Trophoblast cell (in vitro differentiated cells and primary cell): ENCODE data around the gene SYNE2.
"Not testable (repeated sequence)": the region's sequence is repeated elsewhere in the genome, so short reads cannot be mapped to it uniquely, and the experiment has no call there.

Source experiments
- DNase-seq, 2 donors: peaks; one replicate each; pipeline ENCODE4 v3.0.0-alpha.2; 2016
- H2AFZ ChIP-seq: 2 replicates; pipeline ENCODE4 v1.6.1; 2013; ENCODE audit warnings: low read length, moderate library complexity, mild to moderate bottlenecking; ENCODE audit not compliant: insufficient read depth, poor library complexity
- H2AK5ac ChIP-seq: 2 replicates; pipeline ENCODE4 v1.6.1; 2013; ENCODE audit warnings: mild to moderate bottlenecking, low read length
- H2BK120ac ChIP-seq: 2 replicates; pipeline ENCODE4 v1.6.1; 2013; ENCODE audit warnings: low read length, mild to moderate bottlenecking, moderate library complexity; ENCODE audit not compliant: insufficient read depth, poor library complexity
- H2BK12ac ChIP-seq: 2 replicates; pipeline ENCODE4 v1.6.1; 2013; ENCODE audit warnings: mild to moderate bottlenecking, low read length, moderate library complexity
- H2BK5ac ChIP-seq: 2 replicates; pipeline ENCODE4 v1.6.1; 2013; ENCODE audit warnings: low read length, low read depth, moderate library complexity, mild to moderate bottlenecking; ENCODE audit not compliant: poor library complexity
- H3K14ac ChIP-seq: 2 replicates; pipeline ENCODE4 v1.6.1; 2013; ENCODE audit warnings: mild to moderate bottlenecking, low read length
- H3K18ac ChIP-seq: 2 replicates; pipeline ENCODE4 v1.6.1; 2013; ENCODE audit warnings: mild to moderate bottlenecking, low read length
- H3K23ac ChIP-seq: 2 replicates; pipeline ENCODE4 v1.6.1; 2013; ENCODE audit warnings: low read length
- H3K27ac ChIP-seq: 2 replicates; pipeline ENCODE4 v1.5.1; 2013; ENCODE audit warnings: low read depth, mild to moderate bottlenecking, inconsistent platforms, low read length, moderate library complexity
- H3K27me3 ChIP-seq: 2 replicates; pipeline ENCODE4 v1.6.1; 2013; ENCODE audit warnings: inconsistent platforms, mild to moderate bottlenecking, low read length, moderate library complexity; ENCODE audit not compliant: insufficient read depth
- H3K36me3 ChIP-seq, 2 experiments: 1 replicate in 1 of 2; 2 replicates in 1 of 2; pipeline ENCODE4 v1.6.1; 2013; ENCODE audit warnings: low read length in 2 of 2, mild to moderate bottlenecking in 2 of 2, moderate library complexity in 1 of 2; ENCODE audit not compliant: insufficient read depth in 2 of 2, control insufficient read depth in 1 of 2
- H3K4ac ChIP-seq: 2 replicates; pipeline ENCODE4 v1.6.1; 2013; ENCODE audit warnings: low read depth, mild to moderate bottlenecking, low read length, moderate library complexity
- H3K4me1 ChIP-seq, 2 experiments: 1 replicate in 1 of 2; 2 replicates in 1 of 2; pipeline ENCODE4 v1.6.1; 2013; ENCODE audit warnings: low read length in 2 of 2, mild to moderate bottlenecking in 2 of 2, moderate library complexity in 1 of 2; ENCODE audit not compliant: insufficient read depth in 2 of 2, control insufficient read depth in 1 of 2
- H3K4me2 ChIP-seq: 2 replicates; pipeline ENCODE4 v1.6.1; 2013; ENCODE audit warnings: inconsistent platforms, mild to moderate bottlenecking, low read length, moderate library complexity
- H3K4me3 ChIP-seq: 2 replicates; pipeline ENCODE4 v1.5.1; 2013; ENCODE audit warnings: mild to moderate bottlenecking, low read depth, low read length, inconsistent platforms
- H3K79me1 ChIP-seq: one replicate; pipeline ENCODE4 v1.6.1; 2013; ENCODE audit warnings: low read length
- H3K79me2 ChIP-seq: 2 replicates; pipeline ENCODE4 v1.6.1; 2013; ENCODE audit warnings: low read length, mild to moderate bottlenecking; ENCODE audit not compliant: control insufficient read depth, insufficient read depth, poor library complexity
- H3K9ac ChIP-seq: 2 replicates; pipeline ENCODE4 v1.6.1; 2013; ENCODE audit warnings: mild to moderate bottlenecking, low read length
- H3K9me3 ChIP-seq: 2 replicates; pipeline ENCODE4 v1.6.1; 2013; ENCODE audit warnings: low read depth, mild to moderate bottlenecking, control low read depth, inconsistent platforms, low read length; ENCODE audit not compliant: insufficient read depth
- H4K12ac ChIP-seq: 2 replicates; pipeline ENCODE4 v1.6.1; 2013; ENCODE audit warnings: low read depth, mild to moderate bottlenecking, low read length, moderate library complexity
- H4K8ac ChIP-seq: 2 replicates; pipeline ENCODE4 v1.6.1; 2013; ENCODE audit warnings: low read depth, mild to moderate bottlenecking, low read length, moderate library complexity
- H4K91ac ChIP-seq: one replicate; pipeline ENCODE4 v1.6.1; 2013; ENCODE audit warnings: low read depth, mild to moderate bottlenecking, low read length, moderate library complexity
- WGBS: extraction: QIAGEN DNeasy Blood & Tissue Kit; methylation state at CpG from one replicate; pipeline ENCODE4 v1.1.7; 2013; ENCODE audit warnings: missing lambda C conversion rate; ENCODE audit not compliant: insufficient read length, insufficient coverage; ENCODE audit errors: extremely low coverage; 5-methylcytosine and 5-hydroxymethylcytosine counted together

Gene SYNE2

DNA sequence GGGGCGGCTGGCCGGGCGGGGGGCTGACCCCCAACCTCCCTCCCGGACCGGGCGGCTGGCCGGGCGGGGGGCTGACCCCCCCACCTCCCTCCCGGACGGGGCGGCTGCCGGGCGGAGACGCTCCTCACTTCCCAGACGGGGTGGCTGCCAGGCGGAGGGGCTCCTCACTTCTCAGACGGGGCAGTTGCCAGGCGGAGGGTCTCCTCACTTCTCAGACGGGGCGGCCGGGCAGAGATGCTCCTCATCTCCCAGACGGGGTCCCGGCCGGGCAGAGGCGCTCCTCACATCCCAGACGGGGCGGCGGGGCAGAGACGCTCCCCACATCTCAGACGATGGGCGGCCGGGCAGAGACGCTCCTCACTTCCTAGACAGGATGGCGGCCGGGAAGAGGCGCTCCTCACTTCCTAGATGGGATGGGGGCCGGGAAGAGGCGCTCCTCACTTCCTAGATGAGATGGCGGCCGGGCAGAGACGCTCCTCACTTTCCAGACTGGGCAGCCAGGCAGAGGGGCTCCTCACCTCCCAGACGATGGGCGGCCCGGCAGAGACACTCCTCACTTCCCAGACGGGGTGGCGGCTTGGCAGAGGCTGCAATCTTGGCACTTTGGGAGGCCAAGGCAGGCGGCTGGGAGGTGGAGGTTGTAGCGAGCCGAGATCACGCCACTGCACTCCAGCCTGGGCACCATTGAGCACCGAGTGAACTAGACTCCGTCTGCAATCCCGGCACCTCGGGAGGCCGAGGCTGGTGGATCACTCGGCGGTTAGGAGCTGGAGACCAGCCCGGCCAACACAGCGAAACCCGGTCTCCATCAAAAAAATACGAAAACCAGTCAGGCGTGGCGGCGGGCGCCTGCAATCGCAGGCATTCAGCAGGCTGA, 185.3 kb downstream of the SYNE2 start:
- not testable (repeated sequence) for DNase-seq, H3K9me3 ChIP-seq, H3K4ac ChIP-seq, H3K14ac ChIP-seq, H2AK5ac ChIP-seq, H2BK12ac ChIP-seq, H4K12ac ChIP-seq, H3K9ac ChIP-seq, H3K27ac ChIP-seq, H4K91ac ChIP-seq, H2AFZ ChIP-seq, H3K79me1 ChIP-seq, H2BK120ac ChIP-seq, H2BK5ac ChIP-seq, H3K4me1 ChIP-seq, H3K27me3 ChIP-seq, H3K23ac ChIP-seq, H3K4me3 ChIP-seq, H3K4me2 ChIP-seq, H3K79me2 ChIP-seq, H3K36me3 ChIP-seq, H4K8ac ChIP-seq, H3K18ac ChIP-seq
- WGBS: no CpG with 5 or more reads among the region's 66 CpGs

DNA sequence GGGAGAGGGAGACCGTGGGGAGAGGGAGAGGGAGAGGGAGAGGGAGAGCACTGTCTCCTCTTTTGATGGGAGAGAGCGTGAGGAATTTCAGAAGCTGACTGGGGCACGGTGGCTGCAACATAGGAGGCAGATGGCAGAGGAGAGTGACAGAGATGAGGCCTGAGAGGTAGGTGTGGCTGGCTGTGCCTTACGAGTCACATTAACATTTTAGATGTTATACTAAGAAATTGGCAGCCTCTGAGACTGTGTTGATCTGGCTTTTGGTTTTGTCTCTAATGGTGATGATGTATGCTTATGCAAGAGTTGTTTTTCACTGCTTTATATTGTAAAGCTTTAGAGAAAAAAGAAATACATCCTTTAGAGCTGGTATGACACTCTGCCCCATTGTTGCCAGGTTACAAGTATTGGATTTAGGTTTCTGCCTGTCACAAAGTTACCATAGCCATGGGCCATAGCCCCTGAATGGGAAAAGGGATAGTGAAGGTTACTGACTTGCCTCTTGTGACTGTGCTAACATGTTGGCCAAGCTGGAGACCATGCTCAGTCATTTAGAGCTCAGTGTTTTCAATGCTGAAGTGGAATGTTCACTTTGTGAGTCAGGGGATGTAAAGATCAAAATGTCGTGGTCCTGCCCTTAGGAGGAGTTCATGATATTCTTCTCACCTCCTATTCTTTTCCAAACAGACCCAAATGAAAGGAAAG, 186.2 kb downstream of the SYNE2 start:
- H3K36me3 ChIP-seq: peaks cover 0 to 7% of the 10 kb centered on the region in 2 experiments
- no peak overlapping the region for H4K8ac ChIP-seq
- H3K27me3 ChIP-seq: no peaks in the 10 kb centered on the region
- no peak overlapping the region for H4K91ac ChIP-seq
- no peak overlapping the region for H3K9ac ChIP-seq
- H2AFZ ChIP-seq: no peak overlapping the region
- no peak overlapping the region for H2BK12ac ChIP-seq
- no peak overlapping the region for H3K23ac ChIP-seq
- H2BK120ac ChIP-seq: no peak overlapping the region
- DNase-seq: no peak
- no peaks in the 10 kb centered on the region for H3K9me3 ChIP-seq
- peaks cover 3% of the 10 kb centered on the region for H3K79me1 ChIP-seq
- no peak overlapping the region for H3K14ac ChIP-seq
- H3K79me2 ChIP-seq: no peaks in the 10 kb centered on the region
- H3K4me3 ChIP-seq: no peak overlapping the region
- H3K18ac ChIP-seq: no peak overlapping the region
- no peak overlapping the region for H2AK5ac ChIP-seq
- WGBS: no CpG with 5 or more reads among the region's 5 CpGs
- no peak overlapping the region for H3K4ac ChIP-seq
- no peak overlapping the region for H3K4me2 ChIP-seq
- no peaks in the 10 kb centered on the region for H3K4me1 ChIP-seq
- H4K12ac ChIP-seq: no peak overlapping the region
- H2BK5ac ChIP-seq: no peak overlapping the region
- H3K27ac ChIP-seq: no peak overlapping the region

DNA sequence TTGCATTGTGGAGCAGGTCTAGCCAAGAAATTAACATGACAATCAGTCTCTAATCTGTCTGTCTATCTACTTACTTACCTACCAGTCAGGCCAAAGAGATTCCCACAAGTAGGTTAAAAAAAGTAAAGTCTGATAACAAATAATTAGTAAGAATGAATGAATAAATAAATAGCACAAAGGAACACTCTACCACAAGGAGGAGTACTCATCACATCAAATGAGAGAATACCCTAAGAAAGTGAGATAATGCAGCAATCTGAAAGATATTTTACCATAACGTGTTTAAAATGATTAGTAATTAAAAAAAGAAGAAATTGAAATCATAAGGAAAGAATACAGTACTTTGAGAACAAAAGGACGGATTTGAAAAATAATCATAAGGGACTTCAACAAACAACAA, 187.2 kb downstream of the SYNE2 start:
- Histone ChIP-seq H3K9ac (no peak overlapping the region), H2BK12ac (no peak overlapping the region), H3K79me2 (no peaks in the 10 kb centered on the region), H3K23ac (no peak overlapping the region), H3K79me1 (peaks cover 4% of the 10 kb centered on the region), H3K27me3 (no peaks in the 10 kb centered on the region), H3K18ac (no peak overlapping the region), H3K14ac (no peak overlapping the region), H4K91ac (no peak overlapping the region), H4K12ac (no peak overlapping the region), H2BK120ac (no peak overlapping the region), H2AK5ac (no peak overlapping the region), H3K27ac (no peak overlapping the region), H3K9me3 (no peaks in the 10 kb centered on the region), H3K4me3 (no peak overlapping the region), H3K4me2 (no peak overlapping the region), H3K36me3 (peaks cover 0 to 7% of the 10 kb centered on the region in 2 experiments), H3K4ac (no peak overlapping the region), H3K4me1 (no peaks in the 10 kb centered on the region), H2AFZ (no peak overlapping the region), H2BK5ac (no peak overlapping the region), H4K8ac (no peak overlapping the region)
- DNase-seq: no peak
- WGBS: no CpG with 5 or more reads among the region's 2 CpGs

DNA sequence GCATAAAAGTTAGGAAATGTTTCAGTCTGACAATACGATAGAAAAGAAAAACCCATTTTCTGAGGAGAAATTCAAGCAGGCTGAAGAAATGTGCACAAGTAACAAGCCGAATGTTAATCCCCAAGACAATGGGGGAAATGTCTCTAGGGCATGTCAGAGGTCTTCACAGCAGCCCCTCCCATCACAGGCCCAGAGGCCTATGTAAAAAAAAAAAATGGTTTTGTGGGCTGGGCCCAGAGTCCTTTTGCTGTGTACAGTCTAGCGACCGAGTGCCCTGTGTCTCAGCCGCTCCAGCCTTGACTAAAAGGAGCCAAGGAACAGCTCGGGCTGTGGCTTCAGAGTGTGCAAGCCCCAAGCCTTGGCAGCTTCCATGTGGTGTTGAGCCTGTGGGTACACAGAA, 190.5 kb downstream of the SYNE2 start:
- not testable (repeated sequence) for H2BK5ac ChIP-seq, H2BK12ac ChIP-seq, H3K27ac ChIP-seq, H3K9ac ChIP-seq, H3K4me2 ChIP-seq, H2AK5ac ChIP-seq, H4K8ac ChIP-seq, H2BK120ac ChIP-seq, H3K4ac ChIP-seq, H3K23ac ChIP-seq, H2AFZ ChIP-seq, H3K9me3 ChIP-seq, H3K4me3 ChIP-seq, H3K79me1 ChIP-seq, H3K4me1 ChIP-seq, H3K27me3 ChIP-seq, H3K36me3 ChIP-seq, H4K12ac ChIP-seq, H3K79me2 ChIP-seq, H3K14ac ChIP-seq, H3K18ac ChIP-seq
- peak overlapping the region; percentile 24 for H4K91ac ChIP-seq
- DNase-seq: peak in 1 of 2 donors; percentile 18
- WGBS: no CpG with 5 or more reads among the region's 6 CpGs
